Chondrocyte (in vitro differentiated cells): ENCODE measurements around the gene RTN4RL1. TPM values are rescaled to one million over a fixed set of nuclear protein-coding genes. Genes with fewer than 3 reads are reported as not detected.

Experiments used
- DNase-seq: peaks from one replicate; pipeline ENCODE4 v3.0.0; 2021; ENCODE audit warnings: mixed read lengths, low spot score
- H3K27ac Mint-ChIP-seq: one replicate; pipeline ENCODE4 v1.8.0; 2021; ENCODE audit warnings: mild to moderate bottlenecking, moderate library complexity, mixed read lengths; ENCODE audit not compliant: unreplicated experiment
- H3K27me3 Mint-ChIP-seq: 2 replicates; pipeline ENCODE4 v1.8.0; 2021; ENCODE audit warnings: low read depth, mixed read lengths
- H3K36me3 Mint-ChIP-seq: 2 replicates; pipeline ENCODE4 v1.8.0; 2021; ENCODE audit warnings: low read depth, mixed read lengths
- H3K4me1 Mint-ChIP-seq: 2 replicates; pipeline ENCODE4 v1.8.0; 2021; ENCODE audit warnings: low read depth, mild to moderate bottlenecking, mixed read lengths
- H3K4me3 Mint-ChIP-seq: one replicate; pipeline ENCODE4 v1.8.0; 2021; ENCODE audit warnings: mild to moderate bottlenecking, moderate library complexity, mixed read lengths; ENCODE audit not compliant: unreplicated experiment
- H3K9me3 Mint-ChIP-seq: 2 replicates; pipeline ENCODE4 v1.8.0; 2021; ENCODE audit warnings: low read depth, mixed read lengths
- total RNA-seq: library from RNA; stranded (reverse); gene quantifications from 3 replicates; pipeline ENCODE4 v1.2.1, GENCODE V29; 2021
- TF ChIP-seq, protein P1 (sequence below): fragments of 200-600 bp; sonication (generic); IDR thresholded peaks from 2 replicates; pipeline ENCODE4 v1.5.0; 2021; ENCODE audit warnings: antibody characterized with exemption, mild to moderate bottlenecking, moderate library complexity

The RTN4RL1 gene
- total RNA-seq, 1 donor from 2014 or later: 0.47 TPM

DNA sequence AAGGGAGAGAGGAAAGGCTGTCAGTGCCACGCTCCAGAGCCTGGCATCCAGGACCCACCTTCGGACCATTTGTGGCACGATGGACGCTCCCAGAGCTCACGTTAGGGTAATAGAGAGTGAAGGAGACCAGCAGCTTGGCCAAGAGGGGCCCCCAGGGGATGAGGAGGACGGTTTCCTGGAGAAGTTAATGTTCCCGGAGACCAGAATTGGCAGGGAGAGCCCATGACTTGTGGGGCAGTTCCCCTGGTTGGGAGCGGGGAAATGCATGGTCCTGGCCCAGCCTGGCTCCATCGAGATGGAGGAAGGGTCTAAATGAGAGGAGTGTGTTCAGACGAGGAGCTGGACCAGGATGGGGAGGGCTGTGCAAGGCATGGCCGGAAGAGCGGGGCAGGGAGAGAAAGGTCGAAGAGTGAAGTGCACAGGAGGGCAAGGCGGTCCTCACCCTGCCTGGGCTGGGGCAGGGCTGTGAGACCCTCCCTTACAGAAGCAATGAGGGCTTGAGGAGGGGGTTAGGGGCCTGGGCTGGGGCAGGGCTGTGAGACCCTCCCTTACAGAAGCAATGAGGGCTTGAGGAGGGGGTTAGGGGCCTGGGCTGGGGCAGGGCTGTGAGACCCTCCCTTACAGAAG, 26.9 kb upstream of the RTN4RL1 start:
- H3K4me1 Mint-ChIP-seq: peaks cover 20% of the 10 kb centered on the region
- H3K36me3 Mint-ChIP-seq: no peaks in the 10 kb centered on the region
- H3K4me3 Mint-ChIP-seq: no peak overlapping the region
- H3K27me3 Mint-ChIP-seq: no peaks in the 10 kb centered on the region
- TF ChIP-seq, protein P1, sequence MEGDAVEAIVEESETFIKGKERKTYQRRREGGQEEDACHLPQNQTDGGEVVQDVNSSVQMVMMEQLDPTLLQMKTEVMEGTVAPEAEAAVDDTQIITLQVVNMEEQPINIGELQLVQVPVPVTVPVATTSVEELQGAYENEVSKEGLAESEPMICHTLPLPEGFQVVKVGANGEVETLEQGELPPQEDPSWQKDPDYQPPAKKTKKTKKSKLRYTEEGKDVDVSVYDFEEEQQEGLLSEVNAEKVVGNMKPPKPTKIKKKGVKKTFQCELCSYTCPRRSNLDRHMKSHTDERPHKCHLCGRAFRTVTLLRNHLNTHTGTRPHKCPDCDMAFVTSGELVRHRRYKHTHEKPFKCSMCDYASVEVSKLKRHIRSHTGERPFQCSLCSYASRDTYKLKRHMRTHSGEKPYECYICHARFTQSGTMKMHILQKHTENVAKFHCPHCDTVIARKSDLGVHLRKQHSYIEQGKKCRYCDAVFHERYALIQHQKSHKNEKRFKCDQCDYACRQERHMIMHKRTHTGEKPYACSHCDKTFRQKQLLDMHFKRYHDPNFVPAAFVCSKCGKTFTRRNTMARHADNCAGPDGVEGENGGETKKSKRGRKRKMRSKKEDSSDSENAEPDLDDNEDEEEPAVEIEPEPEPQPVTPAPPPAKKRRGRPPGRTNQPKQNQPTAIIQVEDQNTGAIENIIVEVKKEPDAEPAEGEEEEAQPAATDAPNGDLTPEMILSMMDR: no peak
- no peaks in the 10 kb centered on the region for H3K9me3 Mint-ChIP-seq
- DNase-seq: no peak
- H3K27ac Mint-ChIP-seq: no peak overlapping the region

GRCh38 chr17:2051061-2051932, 26.2 kb upstream of the RTN4RL1 start:
- Mint-ChIP-seq H3K36me3 (no peaks in the 10 kb centered on the region), H3K27me3 (no peaks in the 10 kb centered on the region), H3K4me3 (peak overlapping the region; percentile 59), H3K4me1 (peaks cover 20% of the 10 kb centered on the region), H3K9me3 (no peaks in the 10 kb centered on the region), H3K27ac (no peak overlapping the region)
- TF ChIP-seq, protein P1: no peak
- no peak for DNase-seq

GRCh38 chr17:2050300-2051060, 25.3 kb upstream of the RTN4RL1 start:
- no peak for DNase-seq
- H3K36me3 Mint-ChIP-seq: no peaks in the 10 kb centered on the region
- H3K27me3 Mint-ChIP-seq: no peaks in the 10 kb centered on the region
- TF ChIP-seq, protein P1: no peak
- H3K4me3 Mint-ChIP-seq: no peak overlapping the region
- H3K27ac Mint-ChIP-seq: no peak overlapping the region
- no peaks in the 10 kb centered on the region for H3K9me3 Mint-ChIP-seq
- H3K4me1 Mint-ChIP-seq: peaks cover 20% of the 10 kb centered on the region

DNA sequence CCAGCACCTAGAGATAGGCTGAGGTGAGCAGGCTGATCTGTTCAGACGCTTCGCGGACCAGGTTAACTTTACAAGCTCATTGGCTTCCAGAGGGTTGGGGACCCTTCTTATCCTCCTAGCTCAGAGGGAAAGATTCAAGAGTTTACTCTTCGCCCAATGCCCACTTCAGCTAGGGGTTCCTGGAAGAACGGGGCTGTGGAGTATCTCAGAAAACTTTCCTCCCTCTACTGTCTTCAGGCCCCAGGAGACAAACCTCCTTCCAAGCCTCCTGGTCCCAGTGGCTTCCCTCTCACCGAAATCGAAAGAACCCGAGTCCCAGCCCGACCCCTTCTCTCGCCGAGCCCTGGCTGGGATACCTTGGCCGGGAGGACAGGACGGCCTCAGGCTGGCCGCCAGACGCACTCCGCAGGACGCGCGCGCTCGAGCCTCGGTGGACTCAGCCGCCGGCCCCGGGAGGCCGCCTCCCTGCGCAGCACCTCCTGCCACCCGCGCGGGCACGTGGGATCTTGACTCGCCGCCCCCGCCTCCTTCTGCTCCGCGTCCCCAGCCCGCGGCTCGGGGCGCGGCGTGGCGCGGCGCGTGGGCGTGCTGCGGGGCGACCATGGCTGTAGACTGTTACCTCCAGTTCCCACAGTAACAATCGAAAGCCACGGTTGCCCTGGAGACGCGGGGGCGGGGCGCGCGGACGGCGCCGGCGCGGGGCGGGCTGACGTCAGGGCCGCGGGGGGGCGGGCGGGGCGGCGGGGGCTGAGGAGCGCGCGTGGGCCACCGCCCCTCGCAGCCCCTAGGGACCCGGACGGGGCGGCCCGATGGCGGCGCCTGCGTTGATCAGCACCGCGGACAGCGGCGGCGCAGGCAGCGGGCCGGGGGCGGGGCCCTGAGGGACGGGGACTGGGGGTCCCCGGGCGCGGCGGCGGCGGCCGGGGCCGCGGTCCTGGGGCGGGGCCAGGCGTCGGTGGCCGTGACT, 24.5 kb upstream of the RTN4RL1 start:
- Mint-ChIP-seq H3K27me3 (no peaks in the 10 kb centered on the region), H3K36me3 (peaks cover under 1% of the 10 kb centered on the region), H3K27ac (peak overlapping the region; percentile 88), H3K4me1 (peaks cover 23% of the 10 kb centered on the region), H3K4me3 (peak overlapping the region; percentile 73), H3K9me3 (no peaks in the 10 kb centered on the region)
- TF ChIP-seq, protein P1: no peak
- DNase-seq: no peak
